Gastrocnemius medialis (tissue), 4 donors: ENCODE data around the gene TMEM221. TPM values are rescaled to one million over a fixed set of nuclear protein-coding genes. Genes with fewer than 3 reads are reported as not detected.

Experiments used
- ATAC-seq, 2 donors: fragments of 150-250 bp; one replicate each; pipeline ENCODE4 v1.9.1; 2016
- DNase-seq, 2 donors: peaks; one replicate each; pipeline ENCODE4 v3.0.0-alpha.2; 2019
- H3K27ac ChIP-seq, 4 donors: fragments of 200-600 bp; sonication (generic); 1 replicate in 1 of 4; 2 replicates in 3 of 4; pipeline ENCODE4 v1.5.1; 2016 to 2018; ENCODE audit warnings: mild to moderate bottlenecking in 2 of 4, moderate library complexity in 1 of 4
- H3K27me3 ChIP-seq, 3 donors: fragments of 200-600 bp; sonication (generic) in 2 of 3; 1 replicate in 1 of 3; 2 replicates in 2 of 3; pipeline versions ENCODE4 v1.5.1 to v1.6.0; 2016 to 2019; ENCODE audit warnings: mild to moderate bottlenecking in 1 of 3, moderate library complexity in 1 of 3
- H3K36me3 ChIP-seq, 2 donors: fragments of 200-600 bp; sonication (generic) in 1 of 2; one replicate each; pipeline ENCODE4 v1.5.1; 2017 to 2018
- H3K4me1 ChIP-seq, 2 donors: fragments of 200-600 bp; sonication (generic) in 1 of 2; one replicate each; pipeline ENCODE4 v1.5.1; 2016 to 2017; ENCODE audit warnings: mild to moderate bottlenecking in 2 of 2
- H3K4me3 ChIP-seq, 4 donors: fragments of 200-600 bp; sonication (generic) in 3 of 4; 1 replicate in 1 of 4; 2 replicates in 3 of 4; pipeline ENCODE4 v1.5.1; 2016 to 2019; ENCODE audit warnings: mild to moderate bottlenecking in 2 of 4
- H3K9me3 ChIP-seq, 3 donors: fragments of 200-600 bp; sonication (generic) in 2 of 3; 1 replicate in 1 of 3; 2 replicates in 2 of 3; pipeline ENCODE4 v1.5.1; 2016 to 2019
- CTCF ChIP-seq, 5 experiments: fragments of 450-650 bp in 3 of 5; fragments of 200-600 bp in 2 of 5; sonication (generic) in 2 of 5; IDR thresholded peaks in 4 of 5; conservative IDR thresholded peaks in 1 of 5; 1 replicate in 4 of 5; 2 replicates in 1 of 5; pipeline ENCODE4 v1.5.1; 2016 to 2019; ENCODE audit warnings: antibody characterized with exemption in 5 of 5, mild to moderate bottlenecking in 3 of 5, moderate library complexity in 3 of 5
- POLR2A ChIP-seq, 2 donors: fragments of 450-650 bp; IDR thresholded peaks; one replicate each; pipeline ENCODE4 v1.6.1; 2017; ENCODE audit warnings: antibody characterized with exemption in 2 of 2, mild to moderate bottlenecking in 2 of 2, moderate library complexity in 2 of 2
- in situ Hi-C, 4 donors: fragments of 200-750 bp; cut with MboI; loops; one replicate each; pipeline versions ENCODE4 v1.15.0 to v1.8.0; 2017; ENCODE audit warnings: low sequenced_read_pairs in 4 of 4
- intact Hi-C: fragments of 100-400 bp; cut with DNase I; formaldehyde crosslinking; loops from one replicate; pipeline ENCODE4 v1.15.1; 2023; ENCODE audit warnings: low total_unique reads
- total RNA-seq, 4 donors: library from RNA; depleted of rRNA; stranded (reverse); fragments of >200 nt; gene quantifications; one replicate each; pipeline versions ENCODE4 v1.1.0 to v1.2.3, GENCODE V29; 2016

TMEM221 gene
- total RNA-seq, 4 donors from 2014 or later, result not detected

GRCh38 chr19:17447704-17448130 lies 751 bp downstream of the TMEM221 start:
- Histone ChIP-seq H3K9me3 (no peaks in the 10 kb centered on the region), H3K36me3 (no peaks in the 10 kb centered on the region), H3K4me1 (peaks cover 3 to 7% of the 10 kb centered on the region in 2 donors), H3K27ac (no peak overlapping the region), H3K27me3 (peaks cover 12 to 37% (median 14%) of the 10 kb centered on the region in 3 donors), H3K4me3 (no peak overlapping the region)
- intact Hi-C loops, result no loop called here
- TF ChIP-seq POLR2A (IDR thresholded peaks at IDR 0.05) (no peak), CTCF (IDR thresholded peaks at IDR 0.05 in 4 of 5, conservative IDR thresholded peaks at IDR 0.05 in 1 of 5) (no peak)
- no peak for ATAC-seq
- DNase-seq, result no peak
- in situ Hi-C loops, result no loop called here

GRCh38 chr19:17445526-17446165 lies 2.8 kb downstream of the TMEM221 start:
- TF ChIP-seq POLR2A (IDR thresholded peaks at IDR 0.05) (no peak), CTCF (IDR thresholded peaks at IDR 0.05 in 4 of 5, conservative IDR thresholded peaks at IDR 0.05 in 1 of 5) (no peak)
- H3K9me3 ChIP-seq, result peaks cover 0 to 4% (median 0%) of the 10 kb centered on the region in 3 donors
- H3K4me3 ChIP-seq, result no peak overlapping the region
- peaks cover 12 to 29% (median 12%) of the 10 kb centered on the region in 3 donors for H3K27me3 ChIP-seq
- DNase-seq (no peak), ATAC-seq (no peak)
- H3K4me1 ChIP-seq, result peaks cover 3 to 7% of the 10 kb centered on the region in 2 donors
- in situ Hi-C loops, result no loop called here
- intact Hi-C loops, result no loop called here
- H3K36me3 ChIP-seq, result no peaks in the 10 kb centered on the region
- H3K27ac ChIP-seq, result no peak overlapping the region

DNA sequence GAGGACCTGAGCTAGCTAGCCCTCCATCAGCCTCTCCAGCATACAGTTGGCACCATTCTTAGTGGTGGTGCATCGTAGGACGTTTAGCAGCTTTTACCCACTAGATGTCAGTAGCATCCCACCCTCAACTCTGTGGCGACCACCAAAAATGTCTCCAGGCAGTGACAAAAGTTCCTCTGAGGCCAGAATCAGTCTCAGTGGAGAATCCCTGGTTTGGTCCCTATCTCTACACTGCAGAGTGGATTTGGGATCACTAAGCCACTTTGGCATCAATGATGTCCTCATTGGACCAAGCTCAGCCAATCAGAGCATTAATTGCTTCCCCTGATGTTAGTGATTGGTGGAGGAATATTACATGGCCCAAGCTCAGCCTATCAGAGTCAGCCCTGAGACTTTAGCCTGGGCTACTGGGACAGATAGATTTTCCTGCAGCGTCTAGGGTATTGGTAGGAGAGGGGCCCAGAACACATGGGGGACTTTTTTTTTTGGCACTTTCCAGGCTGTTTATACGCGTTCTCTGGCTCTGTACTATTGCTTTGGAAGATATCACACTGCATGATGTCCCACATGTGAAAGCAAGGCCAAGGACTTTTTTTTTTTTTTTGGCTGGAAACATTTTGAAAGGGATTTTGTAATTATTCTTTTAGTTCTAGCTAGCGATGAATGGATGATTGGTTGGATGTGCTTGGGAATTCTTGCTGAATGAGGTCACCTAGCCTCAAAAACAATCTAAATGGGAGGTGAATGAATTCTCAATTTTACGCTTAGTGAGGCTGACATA lies 7.0 kb downstream of the TMEM221 start:
- TF ChIP-seq CTCF (IDR thresholded peaks at IDR 0.05 in 4 of 5, conservative IDR thresholded peaks at IDR 0.05 in 1 of 5) (peak in 2 of 5 experiments; percentile 19 to 42), POLR2A (IDR thresholded peaks at IDR 0.05) (no peak)
- intact Hi-C loops, result no loop called here
- ATAC-seq, result peak in 1 of 2 donors; percentile 63

GRCh38 chr19:17436874-17437267 lies 11.6 kb downstream of the TMEM221 start:
- in situ Hi-C loops, result no loop called here
- no peak for ATAC-seq

More for the DNA sequence above, 7.0 kb downstream of the TMEM221 start:
- no peaks in the 10 kb centered on the region for H3K4me1 ChIP-seq
- in situ Hi-C loops, result no loop called here
- H3K9me3 ChIP-seq, result peaks cover 0 to 4% (median 0%) of the 10 kb centered on the region in 3 donors
- no peaks in the 10 kb centered on the region for H3K36me3 ChIP-seq
- H3K4me3 ChIP-seq, result no peak overlapping the region
- no peaks in the 10 kb centered on the region for H3K27me3 ChIP-seq
- H3K27ac ChIP-seq, result no peak overlapping the region
- DNase-seq, result no peak

More at GRCh38 chr19:17436874-17437267, 11.6 kb downstream of the TMEM221 start:
- no peaks in the 10 kb centered on the region for H3K36me3 ChIP-seq
- TF ChIP-seq CTCF (IDR thresholded peaks at IDR 0.05 in 4 of 5, conservative IDR thresholded peaks at IDR 0.05 in 1 of 5) (no peak), POLR2A (IDR thresholded peaks at IDR 0.05) (no peak)
- no peak overlapping the region for H3K27ac ChIP-seq
- H3K4me3 ChIP-seq, result no peak overlapping the region
- no peaks in the 10 kb centered on the region for H3K27me3 ChIP-seq
- DNase-seq, result no peak
- no peaks in the 10 kb centered on the region for H3K4me1 ChIP-seq
- H3K9me3 ChIP-seq, result peaks cover 0 to 4% (median 0%) of the 10 kb centered on the region in 3 donors
- intact Hi-C loops, result no loop called here
